ENCODE results near the gene MAPKBP1. TPM values are rescaled to one million over a fixed set of nuclear protein-coding genes. Genes with fewer than 3 reads are reported as not detected.

MAPKBP1 gene
- total and polyA plus RNA-seq, 9 of the 15 experiments (the other 6 are each of a cell fraction or from before 2014, with no cell fraction given), result 0.15 to 9.5 (median 4.5) TPM

GRCh38 chr15:41857316-41857715 lies 83.0 kb downstream of the MAPKBP1 start (continued):
- TF ChIP-seq ZNF318 (IDR thresholded peaks at IDR 0.05; ENCODE audit: borderline replicate concordance in 1 of 2, low read depth in 1 of 2), result no peak
- no peak for TF ChIP-seq NR2F6 (CRISPR knock-in tag; IDR thresholded peaks at IDR 0.05)

All from K562 (cell line).